Stimulated activated CD8-positive, alpha-beta memory T cell treated with anti-CD3 and anti-CD28 coated beads, Interleukin-7, amount 100 ng/mL, for 24 hours (primary cell): ENCODE results near the gene SYTL3.
"Not testable (repeated sequence)": the region's sequence is repeated elsewhere in the genome, so short reads cannot be mapped to it uniquely, and the experiment has no call there.

Experiments
- DNase-seq: peaks from one replicate; pipeline ENCODE4 v3.0.0-alpha.2; 2020; ENCODE audit warnings: low read depth

SYTL3 gene

GRCh38 chr6:158622545-158623190 lies 27.2 kb upstream of the SYTL3 start:
- no peak for DNase-seq

GRCh38 chr6:158624684-158625682 lies 24.9 kb upstream of the SYTL3 start:
- DNase-seq: no peak

DNA sequence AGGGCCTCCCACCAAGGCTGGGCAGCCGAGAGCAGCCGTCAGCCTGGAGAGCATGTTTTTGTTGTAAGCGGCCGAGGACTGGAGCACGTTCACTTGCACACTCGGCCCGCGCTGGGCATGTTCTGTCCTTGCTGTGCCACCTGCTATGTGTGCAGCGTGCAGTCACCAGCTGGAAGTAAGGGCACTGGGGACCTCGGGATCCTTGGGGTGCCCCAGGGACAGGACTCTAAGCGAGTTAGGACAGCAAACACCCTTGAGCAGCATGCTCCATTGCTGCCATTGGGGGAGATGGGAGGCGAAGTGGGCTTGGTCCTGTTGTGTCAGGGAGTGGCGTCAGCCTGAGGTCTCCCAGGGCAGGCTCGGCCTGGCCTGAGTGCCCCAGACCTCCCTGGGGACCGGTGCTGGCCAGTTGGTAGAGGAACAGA lies 24.0 kb upstream of the SYTL3 start:
- no peak for DNase-seq

DNA sequence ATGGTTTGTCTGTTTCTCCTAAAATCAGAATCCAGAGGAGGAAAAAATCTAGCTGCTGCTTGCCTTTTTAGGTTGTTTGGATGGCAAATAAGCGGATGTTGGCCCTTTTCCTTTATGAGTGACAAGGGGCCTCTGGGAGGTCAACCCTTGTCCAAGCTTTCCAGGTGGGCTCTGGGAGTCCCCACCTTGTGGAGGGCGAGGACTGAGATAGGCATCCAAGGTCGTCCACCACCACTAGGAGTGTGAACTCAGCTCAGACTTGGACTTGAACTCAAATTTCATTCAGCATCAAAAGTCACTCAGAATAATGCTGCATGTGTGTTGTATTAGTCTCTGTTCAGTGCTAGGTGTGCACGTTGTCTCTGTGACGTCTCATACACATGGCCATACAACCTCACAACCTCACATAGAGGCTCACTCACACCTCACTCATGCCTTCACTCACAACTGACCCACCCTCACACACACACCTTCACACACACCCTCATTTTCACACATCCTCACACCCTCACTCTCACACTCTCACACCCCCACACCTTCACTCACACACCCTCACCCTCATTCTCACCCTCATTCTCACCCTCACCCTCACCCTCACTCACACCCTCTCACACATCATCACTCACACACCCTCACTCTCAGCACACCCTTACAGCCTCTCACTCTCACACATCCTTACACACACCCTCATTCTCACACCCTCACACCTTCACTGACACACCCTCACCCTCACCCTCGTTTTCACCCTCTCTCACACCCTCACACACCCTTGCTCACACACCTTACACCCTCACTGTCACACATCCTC lies 23.3 kb upstream of the SYTL3 start:
- DNase-seq: no peak

DNA sequence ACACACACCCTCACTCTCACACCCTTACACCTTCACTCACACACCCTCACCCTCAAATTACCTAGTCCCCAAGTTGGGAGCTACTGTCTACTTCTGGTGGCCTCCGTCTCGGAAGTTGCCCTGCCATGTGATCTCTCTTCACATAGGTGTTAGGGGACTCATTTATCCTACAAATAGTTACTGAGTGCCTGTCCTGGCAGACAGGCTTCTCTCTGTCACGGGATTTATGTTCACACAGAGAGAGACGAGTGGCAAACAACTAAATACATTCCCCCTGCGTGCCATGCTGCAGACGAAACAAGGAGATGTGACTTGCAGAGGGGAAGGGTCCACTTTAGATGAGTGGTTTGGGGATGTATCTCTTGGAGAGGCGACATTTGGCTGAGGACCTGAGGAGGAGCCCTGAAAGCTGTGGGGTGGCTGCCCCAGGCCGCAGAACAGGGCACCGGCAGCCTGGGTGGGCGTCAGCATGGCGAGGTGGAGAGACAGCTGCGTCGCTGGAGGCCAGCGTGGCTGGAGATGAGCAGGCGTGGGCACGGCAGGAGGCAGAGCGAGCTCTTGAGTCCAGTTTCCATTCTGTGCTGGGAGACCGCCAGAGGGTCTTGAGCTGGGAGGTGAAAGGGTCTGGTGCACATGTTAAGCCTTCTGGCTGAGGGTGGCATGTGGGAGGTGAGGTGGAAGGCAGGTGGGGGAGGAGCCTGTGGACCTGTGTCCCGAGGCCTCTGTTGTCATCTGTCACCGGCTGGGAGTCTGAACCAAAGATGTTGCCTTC lies 22.5 kb upstream of the SYTL3 start:
- DNase-seq: no peak

DNA sequence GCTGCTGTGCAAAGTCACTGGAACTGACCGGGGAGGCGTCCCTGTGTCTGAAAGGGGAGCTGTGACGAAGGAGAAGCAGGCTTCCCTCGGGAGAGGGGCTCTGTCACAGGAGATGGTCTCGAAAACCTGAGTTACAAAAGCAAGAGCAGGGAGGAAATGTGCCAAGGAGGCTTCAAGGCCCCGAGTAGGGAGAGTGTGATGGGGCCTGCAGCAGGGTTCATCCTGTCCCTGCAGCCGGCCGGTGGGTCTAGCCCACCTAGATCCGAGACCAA lies 22.0 kb upstream of the SYTL3 start:
- DNase-seq: no peak

DNA sequence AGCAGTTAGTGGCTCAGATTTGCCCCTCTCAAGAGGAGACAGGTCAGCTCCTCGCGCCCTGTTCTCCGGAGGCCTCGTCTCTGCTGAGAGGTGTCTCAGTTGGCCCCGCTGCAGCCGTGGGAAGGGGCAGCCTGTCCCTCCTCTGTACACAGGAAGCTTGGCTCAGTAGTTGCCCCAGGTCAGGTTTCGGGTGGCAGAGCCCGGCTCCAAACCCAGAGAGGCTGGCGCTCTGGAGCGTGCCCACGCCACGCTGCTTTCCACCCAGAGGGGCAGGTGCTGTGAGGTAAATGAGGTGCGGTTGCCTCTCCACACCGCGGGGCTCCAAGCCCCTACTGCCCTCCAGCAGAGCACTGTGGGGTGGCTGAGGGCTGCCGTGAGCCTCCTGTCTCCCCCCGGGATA lies 21.3 kb upstream of the SYTL3 start:
- no peak for DNase-seq

DNA sequence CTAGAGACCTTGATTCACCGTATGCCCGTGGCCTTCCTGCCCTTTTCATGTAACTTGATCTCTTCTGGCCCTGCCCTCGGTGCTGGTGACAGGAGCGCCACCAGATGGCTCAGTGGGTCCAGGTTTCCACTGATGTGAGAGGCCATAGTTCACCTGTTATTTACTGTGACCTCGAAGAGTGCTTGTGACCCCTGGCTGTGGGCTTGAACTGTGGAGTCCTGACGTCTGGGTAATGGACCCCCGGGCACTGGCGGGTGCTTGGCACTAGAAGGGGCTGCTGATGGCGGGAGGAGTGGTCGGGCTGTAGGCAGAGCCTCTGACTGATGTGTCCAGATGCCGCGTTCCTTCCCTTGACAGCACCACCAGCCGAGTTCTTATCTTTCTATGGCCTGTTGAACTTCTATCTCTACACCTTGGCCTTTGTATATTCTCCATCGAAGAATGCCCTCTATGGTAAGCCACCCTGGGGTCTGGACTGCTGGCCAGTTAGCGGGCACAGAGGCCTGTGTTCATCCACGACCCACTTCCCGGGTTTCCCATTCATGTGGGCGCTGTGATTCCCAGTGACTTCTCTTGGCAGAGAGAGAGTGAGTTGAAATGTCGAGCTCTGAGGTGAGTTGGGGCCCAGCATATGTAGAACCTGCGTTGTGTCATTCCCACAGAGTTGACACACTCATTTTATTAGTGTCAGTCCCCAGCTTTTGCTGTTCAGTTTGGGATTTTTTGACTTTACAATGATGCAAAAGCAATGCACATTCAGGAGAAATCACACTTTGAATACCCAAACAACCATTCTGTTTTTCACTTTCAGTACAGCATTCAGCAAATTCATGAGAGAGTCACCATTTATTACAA lies 20.3 kb upstream of the SYTL3 start:
- DNase-seq: no peak

- no peak for DNase-seq
Observed at GRCh38 chr6:158630938-158631616, 18.8 kb upstream of the SYTL3 start.

- DNase-seq: no peak
Observed at GRCh38 chr6:158631678-158632537, 17.9 kb upstream of the SYTL3 start.

DNA sequence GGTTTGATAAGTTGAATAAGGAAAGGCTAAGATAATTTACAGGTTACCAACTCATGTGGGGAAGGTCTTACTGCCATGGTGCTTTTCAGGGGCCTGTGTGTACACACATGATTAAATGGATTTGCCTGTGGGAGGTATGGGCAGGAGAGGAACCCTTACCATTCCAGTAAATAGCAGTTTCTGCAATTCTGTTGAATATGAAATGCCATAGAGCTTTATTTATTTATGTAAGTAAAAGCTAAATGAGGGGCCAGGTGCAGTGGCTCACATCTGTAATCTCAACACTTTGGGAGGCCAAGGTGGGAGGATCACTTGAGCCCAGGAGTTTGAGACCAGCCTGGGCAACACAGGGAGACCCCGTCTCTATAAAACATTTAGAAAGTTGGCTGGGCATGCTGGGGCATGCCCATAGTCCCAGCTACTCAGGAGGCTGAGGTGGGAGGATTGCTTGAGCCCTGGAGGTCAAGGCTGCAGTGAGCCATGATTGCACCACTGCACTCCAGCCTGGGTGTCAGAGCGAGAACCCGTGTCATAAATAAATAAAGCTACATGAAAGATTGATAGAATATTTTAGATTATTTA lies 17.2 kb upstream of the SYTL3 start:
- DNase-seq: not testable (repeated sequence)

- no peak for DNase-seq
Observed at GRCh38 chr6:158633127-158633526, 16.7 kb upstream of the SYTL3 start.

DNA sequence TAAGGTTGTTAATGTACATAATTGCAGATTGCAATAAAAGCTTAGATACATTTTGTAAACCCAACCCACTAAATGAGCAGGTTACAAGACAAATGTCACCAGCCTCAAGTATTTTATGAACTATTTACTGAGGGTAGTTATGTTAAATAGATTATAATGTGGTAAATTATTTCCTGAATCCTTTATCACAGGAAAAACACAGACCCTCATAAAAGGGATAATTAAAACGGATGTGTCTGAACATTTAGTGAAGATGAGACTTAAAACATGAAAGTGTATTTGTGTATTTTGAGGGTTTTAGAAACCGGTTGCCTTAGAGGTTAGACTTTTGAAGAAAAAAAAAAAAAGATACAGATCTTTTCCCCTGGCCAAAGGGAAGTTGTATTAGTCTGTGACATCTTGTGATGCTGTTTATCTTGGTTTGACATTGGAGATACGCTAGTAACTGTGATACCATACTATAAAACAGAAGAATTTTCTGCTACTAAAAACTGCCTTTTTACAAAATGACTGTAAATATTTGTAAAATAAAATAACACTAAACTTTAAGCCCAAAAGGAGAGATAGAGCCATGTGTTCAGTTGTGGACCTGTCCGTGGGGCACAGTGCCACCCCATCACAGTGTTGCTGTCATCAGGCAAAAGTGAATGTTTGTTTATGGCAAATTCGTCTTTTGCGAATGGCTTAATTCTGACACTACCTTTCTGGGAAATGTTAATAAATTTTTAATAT lies 15.0 kb upstream of the SYTL3 start:
- DNase-seq: no peak

- no peak for DNase-seq
Observed at GRCh38 chr6:158635427-158636073, 14.3 kb upstream of the SYTL3 start.

DNA sequence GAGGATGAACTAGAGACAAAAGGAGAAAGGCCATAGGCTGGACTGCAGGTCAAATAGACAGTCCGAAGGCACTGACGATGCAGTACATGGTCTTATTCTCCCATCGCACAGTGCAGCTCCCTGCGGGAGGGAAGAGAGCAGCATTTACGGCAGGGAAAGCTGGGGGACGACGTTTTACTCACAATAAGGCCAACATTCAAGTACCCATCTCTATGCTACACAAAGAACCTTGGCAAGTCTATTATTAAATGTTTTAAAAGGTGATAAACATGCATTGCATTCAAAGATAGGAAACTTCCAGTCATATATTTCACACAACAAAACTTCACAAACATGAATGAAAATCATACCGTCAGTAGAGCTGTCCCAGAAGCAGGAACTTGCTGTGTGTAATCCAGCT lies 13.1 kb upstream of the SYTL3 start:
- no peak for DNase-seq

- no peak for DNase-seq
Observed at GRCh38 chr6:158638324-158638854, 11.5 kb upstream of the SYTL3 start.

GRCh38 chr6:158639056-158639455 lies 10.8 kb upstream of the SYTL3 start:
- DNase-seq: no peak

GRCh38 chr6:158640519-158640918 lies 9.3 kb upstream of the SYTL3 start:
- no peak for DNase-seq
